CD4-positive, alpha-beta T cell (primary cell): ENCODE data around the gene OGDHL. TPM values are rescaled to one million over a fixed set of nuclear protein-coding genes. Genes with fewer than 3 reads are reported as not detected.
"Not testable (repeated sequence)": the region's sequence is repeated elsewhere in the genome, so short reads cannot be mapped to it uniquely, and the experiment has no call there.

Experiments used
- ATAC-seq: fragments of 200-7000 bp; cut with Tn5 transposase; one replicate; pipeline ENCODE4 v1.10.0; 2022; ENCODE audit warnings: mild to moderate bottlenecking; ENCODE audit not compliant: poor library complexity
- CTCF ChIA-PET: fragments of 350-600 bp; sonication (Branson Sonifier 250); formaldehyde crosslinking; loops from one replicate; lab custom pipeline; 2021; ENCODE audit warnings: antibody characterized with exemption, inconsistent platforms; lab: Charles Lee
- POLR2A ChIA-PET: fragments of 350-600 bp; sonication (Branson Sonifier 250); formaldehyde crosslinking; loops from one replicate; lab custom pipeline; 2021; ENCODE audit warnings: antibody characterized with exemption, inconsistent platforms; lab: Charles Lee
- DNase-seq, 14 experiments: peaks; one replicate each; pipeline ENCODE4 v3.0.0-alpha.2; 2013 to 2020; ENCODE audit warnings: mixed read lengths in 2 of 14
- H3K27ac ChIP-seq, 2 donors: one replicate each; pipeline versions ENCODE4 v1.5.1 to v1.7.0; 2013; ENCODE audit warnings: low read length in 2 of 2, low read depth in 1 of 2, mild to moderate bottlenecking in 1 of 2
- H3K27me3 ChIP-seq, 2 experiments: 1 replicate in 1 of 2; 2 replicates in 1 of 2; pipeline versions ENCODE4 v1.6.1 to v1.7.0; 2013; ENCODE audit warnings: low read length in 2 of 2, control low read depth in 1 of 2, mild to moderate bottlenecking in 1 of 2, moderate library complexity in 1 of 2; ENCODE audit not compliant: insufficient read depth in 2 of 2, control insufficient read depth in 1 of 2
- H3K36me3 ChIP-seq: one replicate; pipeline ENCODE4 v1.6.1; 2013; ENCODE audit warnings: low read length, control low read depth; ENCODE audit not compliant: insufficient read depth
- H3K4me1 ChIP-seq: one replicate; pipeline ENCODE4 v1.6.1; 2013; ENCODE audit warnings: low read length, control low read depth; ENCODE audit not compliant: insufficient read depth
- H3K4me3 ChIP-seq: one replicate; pipeline ENCODE4 v1.5.1; 2013; ENCODE audit warnings: mild to moderate bottlenecking, low read length, moderate library complexity
- H3K9me3 ChIP-seq, 2 experiments: 1 replicate in 1 of 2; 2 replicates in 1 of 2; pipeline versions ENCODE4 v1.6.1 to v1.7.0; 2013; ENCODE audit warnings: low read length in 2 of 2, mild to moderate bottlenecking in 2 of 2, control low read depth in 1 of 2, moderate library complexity in 1 of 2; ENCODE audit not compliant: control insufficient read depth in 1 of 2, insufficient read depth in 1 of 2
- H3K27ac Mint-ChIP-seq: one replicate; pipeline ENCODE4 v1.8.0; 2020; ENCODE audit warnings: mixed read lengths
- H3K27me3 Mint-ChIP-seq: one replicate; pipeline ENCODE4 v1.8.0; 2021; ENCODE audit warnings: mixed read lengths
- H3K36me3 Mint-ChIP-seq: one replicate; pipeline ENCODE4 v1.8.0; 2021; ENCODE audit warnings: low read depth, mixed read lengths
- H3K4me1 Mint-ChIP-seq: one replicate; pipeline ENCODE4 v1.8.0; 2021; ENCODE audit warnings: low read depth, mixed read lengths
- H3K4me3 Mint-ChIP-seq: one replicate; pipeline ENCODE4 v1.8.0; 2020; ENCODE audit warnings: mild to moderate bottlenecking, mixed read lengths
- H3K9me3 Mint-ChIP-seq: one replicate; pipeline ENCODE4 v1.8.0; 2020; ENCODE audit warnings: mixed read lengths
- intact Hi-C, 2 experiments: fragments of 100-400 bp; cut with DNase I in 1 of 2; cut with micrococcal nuclease in 1 of 2; formaldehyde crosslinking; loops; one replicate each; pipeline versions ENCODE4 v1.15.1 to v1.9.0; 2023 to 2025; cut with DNase I, micrococcal nuclease
- total RNA-seq, 174 experiments: library from RNA in 2 of 174; stranded (reverse) in 2 of 174; gene quantifications; one replicate each; pipeline ENCODE4 v1.2.3 and lab custom pipeline; 2021 to 2026
- TF ChIP-seq, protein P1 (sequence below): fragments of 200-600 bp; IDR thresholded peaks from one replicate; pipeline ENCODE4 v1.8.0; 2022; ENCODE audit warnings: antibody characterized with exemption, mild to moderate bottlenecking

Gene OGDHL
- total RNA-seq, 2 experiments from 2014 or later = not detected

DNA sequence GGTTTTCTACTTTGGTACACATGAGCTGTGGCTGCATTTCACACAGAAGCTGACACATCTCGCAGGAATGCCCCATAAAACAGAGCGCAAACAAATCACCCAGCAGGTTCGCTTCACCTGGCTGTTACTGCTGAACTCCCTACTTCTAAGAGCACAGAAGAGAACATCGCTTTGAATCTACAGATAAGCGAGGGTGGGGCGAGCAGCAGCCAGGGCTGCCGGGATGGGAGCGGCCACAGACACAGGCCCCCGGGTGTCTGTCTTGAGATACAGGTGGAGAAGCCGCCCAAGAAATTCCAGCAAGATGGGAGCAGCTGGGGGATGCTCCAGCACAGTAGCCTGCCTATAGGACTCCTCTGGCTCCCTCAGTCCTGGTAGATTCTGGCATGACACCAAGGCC is 27.4 kb downstream of the OGDHL start:
- Histone ChIP-seq H3K36me3 (no peaks in the 10 kb centered on the region), H3K27me3 (no peaks in the 10 kb centered on the region), H3K4me3 (no peak overlapping the region), H3K9me3 (peaks cover 0 to 19% of the 10 kb centered on the region in 2 experiments), H3K4me1 (no peaks in the 10 kb centered on the region), H3K27ac (no peak overlapping the region)
- DNase-seq (no peak), ATAC-seq (no peak)
- ChIA-PET POLR2A (no interaction called here), CTCF (no interaction called here)
- Mint-ChIP-seq H3K9me3 (no peaks in the 10 kb centered on the region), H3K4me1 (no peaks in the 10 kb centered on the region), H3K4me3 (no peak overlapping the region), H3K27ac (no peak overlapping the region), H3K36me3 (no peaks in the 10 kb centered on the region), H3K27me3 (no peaks in the 10 kb centered on the region)
- intact Hi-C loops = no loop called here
- TF ChIP-seq, protein P1, sequence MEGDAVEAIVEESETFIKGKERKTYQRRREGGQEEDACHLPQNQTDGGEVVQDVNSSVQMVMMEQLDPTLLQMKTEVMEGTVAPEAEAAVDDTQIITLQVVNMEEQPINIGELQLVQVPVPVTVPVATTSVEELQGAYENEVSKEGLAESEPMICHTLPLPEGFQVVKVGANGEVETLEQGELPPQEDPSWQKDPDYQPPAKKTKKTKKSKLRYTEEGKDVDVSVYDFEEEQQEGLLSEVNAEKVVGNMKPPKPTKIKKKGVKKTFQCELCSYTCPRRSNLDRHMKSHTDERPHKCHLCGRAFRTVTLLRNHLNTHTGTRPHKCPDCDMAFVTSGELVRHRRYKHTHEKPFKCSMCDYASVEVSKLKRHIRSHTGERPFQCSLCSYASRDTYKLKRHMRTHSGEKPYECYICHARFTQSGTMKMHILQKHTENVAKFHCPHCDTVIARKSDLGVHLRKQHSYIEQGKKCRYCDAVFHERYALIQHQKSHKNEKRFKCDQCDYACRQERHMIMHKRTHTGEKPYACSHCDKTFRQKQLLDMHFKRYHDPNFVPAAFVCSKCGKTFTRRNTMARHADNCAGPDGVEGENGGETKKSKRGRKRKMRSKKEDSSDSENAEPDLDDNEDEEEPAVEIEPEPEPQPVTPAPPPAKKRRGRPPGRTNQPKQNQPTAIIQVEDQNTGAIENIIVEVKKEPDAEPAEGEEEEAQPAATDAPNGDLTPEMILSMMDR = no peak

DNA sequence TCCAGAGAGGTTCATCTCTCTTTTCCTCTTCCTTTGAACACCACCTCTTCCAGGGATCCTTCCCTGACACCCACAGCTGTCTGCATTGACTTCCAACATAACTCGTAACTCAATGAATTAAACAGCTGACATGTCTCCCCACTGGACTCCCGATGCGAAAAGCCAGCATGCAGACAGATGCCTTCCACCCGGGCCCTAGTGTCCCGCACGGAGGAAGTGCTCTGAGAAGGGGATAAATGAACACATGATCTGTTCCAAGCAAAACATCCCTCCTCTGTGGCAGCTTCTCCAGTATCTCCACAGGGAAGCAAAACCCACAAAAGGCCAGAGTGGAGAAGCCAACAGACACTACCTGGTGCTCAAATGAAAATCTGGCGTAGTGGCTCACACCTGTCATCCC is 28.3 kb downstream of the OGDHL start:
- DNase-seq (no peak), ATAC-seq (no peak)
- CTCF ChIA-PET = interaction anchor here (0.6 kb wide), 1 partner anchor 11 kb away, joined by 4 read pairs; no protein-coding TSS in a partner anchor
- no peak overlapping the region for H3K4me3 ChIP-seq
- Mint-ChIP-seq H3K27ac (no peak overlapping the region), H3K4me3 (no peak overlapping the region), H3K9me3 (no peaks in the 10 kb centered on the region), H3K4me1 (no peaks in the 10 kb centered on the region), H3K36me3 (no peaks in the 10 kb centered on the region), H3K27me3 (no peaks in the 10 kb centered on the region)
- intact Hi-C loops = no loop called here
- no peaks in the 10 kb centered on the region for H3K27me3 ChIP-seq
- POLR2A ChIA-PET = no interaction called here
- peaks cover 0 to 19% of the 10 kb centered on the region in 2 experiments for H3K9me3 ChIP-seq
- H3K27ac ChIP-seq = no peak overlapping the region
- TF ChIP-seq, protein P1 = no peak
- H3K36me3 ChIP-seq = no peaks in the 10 kb centered on the region
- no peaks in the 10 kb centered on the region for H3K4me1 ChIP-seq

DNA sequence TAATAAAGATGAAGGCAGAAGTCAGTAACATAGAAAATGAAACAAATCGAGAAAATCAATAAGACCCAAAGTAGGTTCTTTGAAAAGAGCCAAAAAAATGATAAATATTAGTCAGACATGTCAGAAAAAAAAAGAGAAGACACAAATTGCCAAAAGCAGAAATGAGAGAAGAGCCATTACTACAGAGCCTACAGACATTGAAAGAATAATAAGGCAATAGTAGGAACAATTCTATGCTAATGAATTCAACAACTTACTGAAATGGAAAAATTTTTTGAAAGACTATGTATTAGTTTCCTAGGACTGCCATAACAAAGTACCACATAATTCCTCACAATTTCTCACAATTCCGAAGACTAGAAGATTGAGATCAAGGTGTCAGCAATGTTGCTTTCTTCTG is 35.5 kb downstream of the OGDHL start:
- Histone ChIP-seq H3K36me3 (no peaks in the 10 kb centered on the region), H3K4me3 (no peak overlapping the region), H3K9me3 (peaks cover 5 to 13% of the 10 kb centered on the region in 2 experiments), H3K27ac (no peak overlapping the region), H3K27me3 (no peaks in the 10 kb centered on the region), H3K4me1 (no peaks in the 10 kb centered on the region)
- H3K27me3 Mint-ChIP-seq = no peaks in the 10 kb centered on the region
- ATAC-seq (no peak), DNase-seq (no peak)
- no peak overlapping the region for H3K4me3 Mint-ChIP-seq
- no peaks in the 10 kb centered on the region for H3K36me3 Mint-ChIP-seq
- intact Hi-C loops = no loop called here
- POLR2A ChIA-PET = no interaction called here
- H3K9me3 Mint-ChIP-seq = peaks cover 8% of the 10 kb centered on the region
- no peak overlapping the region for H3K27ac Mint-ChIP-seq
- CTCF ChIA-PET = no interaction called here
- TF ChIP-seq, protein P1 = no peak
- no peaks in the 10 kb centered on the region for H3K4me1 Mint-ChIP-seq

DNA sequence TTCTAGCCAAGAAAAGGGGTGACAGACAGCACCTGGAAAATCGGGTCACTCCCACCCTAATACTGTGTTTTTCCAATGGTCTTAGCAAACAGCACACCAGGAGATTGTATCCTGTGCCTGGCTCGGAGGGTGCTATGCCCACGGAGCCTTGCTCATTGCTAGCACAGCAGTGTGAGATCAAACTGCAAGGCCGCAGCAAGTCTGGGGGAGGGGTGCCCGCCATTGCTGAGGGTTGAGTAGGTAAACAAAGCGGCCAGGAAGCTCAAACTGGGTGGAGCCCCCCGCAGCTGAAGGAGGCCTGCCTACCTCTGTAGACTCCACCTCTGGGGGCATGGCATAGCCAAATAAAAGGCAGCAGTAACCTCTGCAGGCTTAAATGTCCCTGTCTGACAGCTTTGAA is 47.0 kb downstream of the OGDHL start:
- CTCF ChIA-PET, H3K27me3 ChIP-seq, H3K9me3 ChIP-seq, H3K36me3 ChIP-seq, H3K27ac ChIP-seq, H3K4me1 Mint-ChIP-seq, H3K4me3 ChIP-seq, intact Hi-C loops, H3K27ac Mint-ChIP-seq, H3K4me1 ChIP-seq, POLR2A ChIA-PET, H3K9me3 Mint-ChIP-seq, H3K36me3 Mint-ChIP-seq, ATAC-seq, H3K4me3 Mint-ChIP-seq, DNase-seq: not testable (repeated sequence)
- H3K27me3 Mint-ChIP-seq = peaks cover 21% of the 10 kb centered on the region
